Suppressor macrophage treated with lipopolysaccharide for 1 hour (primary cell): ENCODE results near the gene TLE3.
A peak's percentile ranks its signal among the peaks of the same experiment; 100 is the strongest.

Experiments used
- DNase-seq, 3 donors: peaks; one replicate each; pipeline ENCODE4 v3.0.0-alpha.2; 2020 to 2022

Gene TLE3

DNA sequence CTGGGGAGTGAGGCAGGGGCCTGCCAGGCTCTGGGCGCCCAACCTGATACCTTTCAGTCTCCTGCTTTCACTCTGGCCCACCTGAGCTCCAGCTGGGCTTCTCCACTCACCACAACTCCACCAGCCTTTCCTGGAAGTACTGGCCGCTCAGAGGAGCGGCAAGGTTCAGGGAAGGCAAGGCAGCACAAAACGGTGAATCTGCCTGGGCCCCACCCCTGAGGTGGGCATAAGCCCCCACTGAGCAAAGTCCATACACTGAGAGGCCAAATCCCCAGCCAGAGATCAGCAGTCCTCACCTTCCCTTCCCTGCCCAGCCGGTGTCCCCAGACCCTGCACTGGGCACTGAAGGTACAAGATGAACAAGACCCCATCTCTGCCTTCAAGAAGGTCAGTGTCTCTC, 70.7 kb downstream of the TLE3 start:
- DNase-seq = no peak

DNA sequence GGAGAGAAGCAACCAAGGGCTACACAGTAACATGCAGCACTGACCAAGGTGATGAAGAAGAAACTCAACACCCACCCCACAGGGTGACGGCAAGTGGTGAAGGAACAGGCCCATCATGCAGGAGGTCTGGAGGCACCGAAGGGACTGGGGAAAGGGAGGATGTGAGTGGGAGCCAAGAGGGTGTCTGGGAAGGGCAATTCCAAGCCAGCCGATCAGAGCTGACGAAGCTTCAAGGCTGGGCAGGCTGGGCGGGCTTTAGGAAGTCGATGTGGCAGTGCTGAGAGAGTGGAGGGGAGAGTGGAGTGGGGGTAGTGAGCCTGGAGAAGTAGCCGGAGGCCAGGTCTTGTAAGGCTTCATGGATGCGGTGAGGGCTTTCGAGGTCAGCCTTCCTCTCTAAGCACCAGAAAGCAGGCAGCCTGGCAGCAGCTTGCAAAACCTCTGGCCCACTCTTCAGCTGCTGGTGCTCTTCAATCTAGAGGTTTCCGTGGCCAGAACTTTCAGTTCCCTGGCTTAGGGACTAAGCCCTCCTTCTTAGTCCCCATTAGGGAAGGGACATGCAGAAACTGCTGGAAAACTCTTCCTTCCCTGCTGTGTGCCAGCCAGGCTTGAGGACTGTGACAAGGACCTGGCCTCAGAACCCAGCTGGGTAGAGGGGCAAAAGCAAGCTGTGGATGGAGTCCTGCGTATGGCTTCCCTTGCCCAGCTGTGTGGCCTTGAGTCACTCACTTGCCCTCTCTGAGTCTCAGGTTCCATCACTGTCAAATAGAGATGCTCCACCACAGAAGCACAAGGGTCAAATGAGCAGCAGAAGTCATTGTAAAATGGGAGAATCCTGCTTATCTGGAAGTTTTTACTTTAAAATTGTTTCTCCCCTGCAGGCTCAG, 72.1 kb downstream of the TLE3 start:
- DNase-seq = no peak

DNA sequence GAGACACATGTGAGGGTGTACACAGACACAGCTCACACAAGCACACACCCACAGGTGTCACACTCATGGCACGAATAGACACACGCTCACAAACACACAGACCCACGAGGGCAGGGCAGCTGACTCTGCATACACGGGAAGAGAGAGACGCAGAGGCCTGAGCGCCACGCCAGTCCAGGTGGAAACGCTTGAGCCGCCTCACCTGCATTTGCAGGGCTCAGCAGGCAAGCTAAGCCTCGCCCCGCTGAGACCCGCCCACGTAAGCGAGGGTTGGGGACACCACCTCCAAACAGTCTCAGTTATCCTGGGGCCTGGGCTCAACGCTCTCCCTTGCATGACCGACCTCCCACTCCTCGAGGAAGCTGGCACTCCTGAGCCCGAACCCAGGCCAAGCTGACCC, 73.2 kb downstream of the TLE3 start:
- DNase-seq = no peak

DNA sequence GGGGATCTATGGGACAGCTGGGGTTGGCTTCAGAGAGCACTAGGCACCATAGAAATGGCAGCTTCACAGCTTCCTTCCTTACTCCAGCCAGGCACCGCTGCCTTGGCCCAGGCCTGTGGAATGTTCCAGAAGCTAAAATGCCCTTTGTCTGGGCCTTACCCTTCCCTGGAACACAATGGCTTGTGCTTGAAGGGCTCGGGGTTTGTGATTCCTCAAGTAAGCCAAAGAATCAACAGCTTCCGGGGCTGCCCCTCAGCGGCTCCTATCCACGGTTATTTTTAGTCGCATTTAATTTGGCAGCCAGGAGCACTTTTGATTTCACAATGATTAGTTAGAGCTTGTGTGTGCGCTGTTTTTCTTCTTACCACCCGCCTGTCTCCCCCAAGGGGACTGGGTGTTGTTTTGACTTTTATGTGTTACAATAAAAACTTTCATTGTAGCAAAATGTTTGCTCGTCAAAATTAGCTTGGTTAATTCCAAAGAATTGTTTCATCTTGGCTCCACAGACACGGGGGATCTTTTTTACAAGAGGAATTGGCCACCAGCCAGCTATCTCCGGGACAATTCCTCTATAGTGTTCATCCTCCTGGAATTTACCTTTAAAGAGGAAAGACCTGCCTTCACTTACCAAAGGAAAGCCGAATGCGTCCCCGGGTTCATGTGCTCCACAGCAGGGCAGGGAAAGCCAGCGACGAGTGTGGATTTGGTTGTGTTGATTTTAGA, 73.8 kb downstream of the TLE3 start:
- no peak for DNase-seq

DNA sequence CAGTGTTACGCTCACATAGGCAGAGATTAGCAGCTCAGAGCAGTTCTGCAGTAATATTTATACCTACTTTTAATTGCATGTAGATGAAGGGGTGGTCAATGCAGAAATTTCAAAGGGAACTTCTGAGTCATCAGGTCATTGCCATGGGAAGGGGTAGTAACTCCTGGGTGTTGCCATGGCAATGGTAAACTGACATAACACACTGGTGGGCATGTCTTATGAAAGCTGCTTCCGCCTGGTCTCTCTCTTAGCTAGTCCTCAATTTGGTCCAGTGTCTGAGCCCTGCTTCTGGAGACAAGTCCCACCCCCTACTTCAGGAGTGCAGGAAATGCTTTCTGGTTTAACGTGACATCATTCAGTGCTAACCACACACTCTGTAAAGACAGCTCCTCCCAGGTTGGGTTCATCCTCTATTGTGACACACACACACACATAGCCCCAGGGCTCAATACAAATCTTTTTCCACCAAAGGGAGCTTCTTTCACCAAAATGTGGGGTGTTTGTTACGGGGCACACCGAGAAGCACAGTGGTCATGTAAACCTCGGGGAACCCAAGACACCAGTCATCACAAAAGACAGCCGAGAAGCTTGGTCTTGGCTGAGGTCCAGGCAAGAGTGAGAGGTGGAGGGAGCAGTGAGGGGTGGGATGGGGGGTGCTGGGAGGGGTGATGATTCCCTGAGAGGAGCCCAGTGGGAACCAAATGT, 74.5 kb downstream of the TLE3 start:
- DNase-seq = peak; percentile 57 to 74 (median 69)

DNA sequence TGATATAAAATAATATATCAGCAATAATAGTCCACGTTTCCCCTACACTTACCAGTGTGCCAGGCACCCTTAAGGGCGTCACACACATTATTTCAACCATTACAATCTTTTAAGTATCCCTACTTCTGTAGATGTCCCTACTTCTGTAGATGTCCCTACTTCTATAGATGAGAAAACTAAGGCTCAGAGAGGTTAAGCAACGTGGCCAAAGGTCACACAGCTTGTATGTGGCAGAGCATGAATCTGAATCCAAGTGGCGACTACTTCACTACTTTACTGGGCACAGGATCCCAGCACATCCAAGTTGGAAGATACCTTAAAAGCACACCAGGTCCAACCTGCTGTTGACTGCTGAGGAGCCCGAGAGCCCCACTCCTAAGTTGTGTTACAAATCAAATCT, 77.5 kb downstream of the TLE3 start:
- DNase-seq = no peak

DNA sequence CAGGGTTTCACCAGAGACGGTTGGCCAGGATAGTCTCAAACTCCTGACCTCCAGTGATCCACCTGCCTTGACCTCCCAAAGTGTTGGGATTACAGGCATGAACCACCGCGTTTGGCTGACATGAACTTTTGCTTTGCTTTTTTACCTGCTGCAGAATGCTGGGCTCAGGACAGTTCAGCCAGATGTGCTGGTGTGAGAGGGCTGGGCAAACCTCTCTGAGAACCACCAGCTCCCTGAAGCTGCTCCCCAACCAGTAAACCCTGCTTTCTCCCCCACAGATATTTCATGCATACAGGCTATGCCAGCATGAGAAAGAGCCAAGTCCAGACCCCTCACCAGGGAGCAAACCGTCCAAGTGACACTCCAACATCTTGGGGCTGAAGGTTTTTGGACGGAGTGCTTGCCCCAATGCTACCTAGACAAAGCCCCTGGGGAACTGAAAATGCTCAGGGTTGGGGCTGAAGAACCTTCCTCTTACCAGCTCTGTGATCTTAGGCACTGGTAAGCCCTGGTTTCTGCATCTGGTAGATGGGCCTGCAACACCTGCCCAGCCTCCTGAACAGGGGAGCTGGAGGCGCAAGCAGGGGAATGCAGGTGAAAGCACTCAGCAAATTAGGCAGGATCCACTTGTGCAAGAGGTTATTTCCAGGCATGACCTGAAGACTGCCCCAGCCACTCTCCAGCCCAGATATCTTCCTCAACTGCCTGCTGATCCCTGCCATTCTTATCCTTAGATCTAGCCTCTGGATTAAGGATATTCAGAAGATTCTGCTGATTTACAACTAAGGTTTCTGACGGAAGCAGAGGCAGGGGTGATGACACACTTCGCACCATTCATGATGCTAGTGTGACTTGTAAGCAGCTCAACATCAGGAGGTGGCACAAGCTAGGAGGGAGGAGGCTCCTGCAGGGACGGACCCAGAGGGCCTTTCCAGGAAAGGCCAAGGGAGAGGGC, 78.8 kb downstream of the TLE3 start:
- DNase-seq = no peak

DNA sequence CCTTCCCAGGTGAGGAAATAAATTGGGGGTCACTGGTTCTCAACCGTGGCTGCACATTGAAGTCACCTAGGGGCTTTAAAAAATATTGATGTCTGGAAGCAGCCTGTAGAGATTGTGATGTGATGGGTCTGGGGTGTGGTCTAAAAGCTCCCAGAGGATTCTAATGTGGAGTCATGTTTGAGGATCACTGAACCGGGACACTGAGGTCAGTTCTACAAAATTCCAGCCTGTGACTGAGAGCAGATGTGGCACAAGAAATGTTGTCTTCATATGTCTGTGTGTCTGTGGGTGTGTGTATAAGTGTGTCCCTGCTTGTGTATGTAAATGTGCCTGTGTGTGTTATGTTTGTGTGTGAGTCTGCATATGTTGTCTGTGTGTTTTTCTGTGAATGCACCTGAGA, 79.9 kb downstream of the TLE3 start:
- no peak for DNase-seq

DNA sequence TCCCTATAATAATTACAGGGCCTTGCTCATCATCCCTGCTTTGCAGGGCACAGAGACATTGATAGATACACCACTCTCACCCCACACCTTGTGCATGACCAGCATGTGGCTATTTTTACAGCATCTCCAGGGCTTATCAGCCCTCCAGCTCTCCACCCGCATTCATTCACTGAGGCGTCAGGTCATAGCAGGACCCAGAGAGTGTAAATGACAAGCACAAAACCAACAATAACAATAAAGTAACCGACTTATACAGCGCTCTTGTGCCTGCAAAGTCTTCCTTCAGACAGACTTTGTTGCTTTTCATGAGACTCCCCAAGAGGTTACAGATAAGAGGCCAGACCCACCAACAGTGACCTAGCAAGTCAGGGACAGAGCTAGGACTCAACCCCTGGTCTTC, 80.7 kb downstream of the TLE3 start:
- no peak for DNase-seq

DNA sequence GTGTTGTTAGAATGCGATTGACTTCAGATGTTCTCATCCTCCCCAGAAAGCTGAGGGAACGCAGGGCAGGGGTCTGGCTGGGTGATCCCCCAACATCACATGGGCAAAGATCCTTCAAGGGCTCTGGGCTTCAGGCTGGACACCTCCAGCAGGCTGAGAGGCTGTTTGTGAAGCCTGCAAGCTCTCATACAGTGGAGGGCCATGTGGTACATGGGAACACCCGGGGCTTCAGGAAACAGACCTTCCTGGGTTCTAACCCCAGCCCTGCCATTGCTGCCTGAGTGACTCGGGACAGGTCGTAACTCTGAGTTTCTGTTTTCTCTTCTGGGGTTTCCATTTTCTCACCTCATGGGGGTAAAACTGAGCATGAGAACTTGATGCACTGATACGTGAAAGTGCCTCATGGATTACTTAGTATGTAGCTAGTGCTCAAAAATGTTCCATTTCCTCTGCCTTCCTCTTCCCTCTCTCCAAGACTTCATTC, 81.2 kb downstream of the TLE3 start:
- DNase-seq = no peak

DNA sequence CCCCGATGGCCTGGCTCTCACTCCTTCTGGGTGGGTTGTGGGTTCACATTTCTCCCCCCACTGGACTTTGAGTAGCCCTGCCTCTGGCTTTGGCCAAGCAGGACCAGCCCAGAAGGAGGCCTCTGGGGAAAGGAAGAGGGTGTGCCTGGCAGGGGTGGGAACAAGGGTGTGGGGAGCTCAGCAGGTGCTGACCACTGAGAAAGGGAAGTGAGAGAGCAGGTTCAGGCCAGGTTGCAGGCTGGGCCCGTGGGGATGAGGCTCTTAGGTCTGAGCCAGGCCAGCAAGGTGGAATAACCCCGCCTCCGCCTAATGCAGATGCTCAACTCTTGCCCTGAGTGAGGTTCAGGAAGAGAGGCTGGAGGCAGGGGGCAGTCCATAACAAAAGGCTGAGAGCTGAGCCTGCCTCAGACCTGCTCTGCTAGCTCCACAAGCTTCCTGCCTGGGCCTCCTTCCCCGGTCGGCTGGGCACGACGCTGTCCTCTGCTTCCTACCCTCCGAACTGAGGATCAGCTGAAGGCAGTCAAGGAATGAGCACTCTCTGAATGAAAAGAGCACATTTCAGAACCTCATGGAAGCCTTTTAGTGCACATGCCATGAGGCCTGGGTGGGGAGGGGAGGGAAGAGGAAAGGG, 82.7 kb downstream of the TLE3 start:
- peak in 1 of 3 donors; percentile 12 for DNase-seq

DNA sequence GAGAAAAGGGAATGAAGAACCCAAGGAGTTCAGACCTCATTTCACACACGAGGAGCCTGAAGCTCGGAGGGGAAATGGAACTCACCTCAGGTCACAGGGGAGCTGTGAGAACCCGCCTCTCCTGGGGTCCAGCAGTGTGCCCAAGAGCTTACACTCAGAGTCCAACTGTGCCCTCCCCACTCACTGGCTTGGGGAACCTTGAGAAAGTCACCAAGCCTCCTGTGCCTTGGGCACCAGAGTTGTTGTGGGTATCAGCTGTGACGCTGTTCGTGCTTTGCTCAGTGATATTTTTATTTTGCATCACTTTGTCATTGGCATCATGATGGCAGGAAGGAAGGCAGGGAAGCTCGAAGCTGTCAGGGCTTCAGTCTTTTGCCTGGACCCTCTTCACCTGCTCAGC, 83.4 kb downstream of the TLE3 start:
- no peak for DNase-seq

DNA sequence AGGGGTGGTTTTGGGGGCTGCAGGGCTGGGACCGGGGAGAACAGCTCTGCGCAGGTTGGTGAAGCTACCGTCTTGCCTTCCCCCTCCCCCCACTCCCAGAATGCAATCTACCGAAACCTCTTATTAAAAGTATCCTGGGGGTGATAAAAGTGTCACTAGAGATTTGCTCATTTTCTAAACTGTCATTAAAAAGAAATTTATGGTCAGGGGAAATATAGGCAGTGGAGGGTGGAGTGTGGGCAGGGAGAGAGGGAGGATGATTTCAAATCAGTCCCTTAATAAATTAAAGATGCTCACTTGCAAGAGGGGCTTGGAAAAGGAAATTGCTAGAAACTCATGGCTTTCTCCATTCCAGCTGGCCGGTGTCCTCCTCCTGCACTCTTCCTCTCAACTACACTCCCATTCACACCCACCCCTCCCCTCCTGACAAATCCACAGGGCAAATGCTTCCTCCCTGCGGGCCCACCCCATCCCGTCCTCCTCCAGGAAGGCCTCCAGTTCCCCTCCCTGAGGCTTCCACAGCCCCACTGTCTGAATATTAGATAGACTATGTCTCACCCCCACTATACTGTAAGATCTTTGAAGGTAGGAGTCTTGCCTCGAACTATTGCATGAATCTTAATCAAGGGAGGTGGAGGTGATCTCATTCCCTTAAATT, 83.9 kb downstream of the TLE3 start:
- DNase-seq = no peak

DNA sequence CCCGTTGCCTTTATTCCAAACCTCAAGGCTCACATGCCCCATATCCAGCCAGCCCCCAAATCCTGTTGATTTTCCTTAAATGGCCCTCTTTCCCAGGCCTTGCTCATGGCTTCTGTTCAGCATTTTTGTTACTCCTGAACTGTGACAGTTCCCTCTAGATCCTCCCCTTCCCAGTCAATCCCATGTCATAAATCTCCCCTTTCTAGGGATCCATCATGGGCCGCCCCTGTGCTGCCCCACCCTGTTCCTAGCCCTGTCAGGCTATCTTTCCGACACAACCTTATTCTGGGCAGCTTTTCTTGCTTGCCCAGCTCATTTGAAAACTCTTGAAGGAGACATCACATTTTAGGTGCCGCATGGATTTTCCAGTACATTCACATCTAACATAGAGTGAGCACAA, 84.8 kb downstream of the TLE3 start:
- DNase-seq = no peak

DNA sequence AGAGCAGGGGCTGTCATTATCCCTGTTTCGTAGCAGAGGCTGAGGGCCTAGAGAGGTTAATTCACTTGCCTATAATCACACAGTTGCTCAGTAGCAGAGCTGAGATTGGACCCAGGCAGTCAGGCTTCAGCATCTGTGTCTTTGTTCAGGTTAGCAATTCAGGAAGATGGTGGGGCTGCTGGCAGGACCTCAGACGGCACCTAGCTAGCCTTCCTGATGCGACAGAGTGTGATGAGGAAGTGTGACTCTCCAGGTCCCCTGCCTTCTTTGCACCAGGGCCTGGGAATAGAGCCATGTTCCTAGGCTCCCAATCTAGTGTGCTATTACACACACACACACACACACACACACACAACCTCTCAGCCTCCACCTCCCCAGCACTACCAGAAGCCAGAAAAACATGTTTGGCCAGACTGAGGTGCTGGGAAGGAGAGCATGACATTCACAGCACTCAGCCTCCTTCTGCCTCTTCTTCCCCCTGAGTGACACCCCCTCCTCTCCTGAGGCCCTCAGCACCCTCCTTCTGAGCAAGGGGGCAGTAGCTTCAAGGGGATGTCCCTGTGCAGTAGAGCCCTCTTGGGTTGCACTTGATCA, 88.9 kb downstream of the TLE3 start:
- no peak for DNase-seq

DNA sequence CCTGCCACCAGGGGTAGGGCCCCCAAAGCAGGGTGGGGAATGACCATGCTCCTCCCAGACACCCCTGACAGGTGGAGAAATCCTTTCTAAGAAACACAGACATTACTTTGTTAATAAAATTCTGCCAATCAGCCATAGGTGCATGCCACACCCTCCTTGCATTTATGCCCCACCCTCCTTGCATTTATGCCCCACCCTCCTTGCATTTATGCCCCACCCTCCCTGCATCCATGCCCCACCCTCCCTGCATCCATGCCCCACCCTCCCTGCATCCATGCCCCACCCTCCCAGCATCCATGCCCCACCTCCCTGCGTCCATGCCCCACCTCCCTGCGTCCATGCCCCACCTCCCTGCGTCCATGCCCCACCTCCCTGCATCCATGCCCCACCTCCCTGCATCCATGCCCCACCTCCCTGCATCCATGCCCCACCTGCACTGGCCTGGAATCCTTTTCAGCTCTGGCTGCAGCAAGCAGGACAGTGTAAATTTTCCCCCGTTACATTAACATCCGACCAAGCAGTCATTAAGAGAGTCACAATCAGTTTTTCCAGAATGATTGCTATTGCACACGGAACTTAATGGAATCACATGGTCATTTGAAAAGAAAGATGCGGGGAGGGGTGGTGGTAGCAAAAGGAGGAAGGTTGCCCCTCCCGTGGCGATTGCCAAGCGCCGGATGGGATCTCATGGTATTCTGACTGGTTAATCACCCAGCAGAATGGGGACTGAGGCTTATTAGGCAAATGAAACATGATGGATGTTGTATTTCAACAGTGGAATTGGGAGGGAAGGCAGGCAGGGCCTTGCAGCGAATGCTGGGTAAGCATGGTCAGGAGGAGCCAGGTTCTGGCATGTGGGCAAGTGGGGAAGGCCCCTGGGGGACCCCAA, 91.2 kb downstream of the TLE3 start:
- DNase-seq = no peak

DNA sequence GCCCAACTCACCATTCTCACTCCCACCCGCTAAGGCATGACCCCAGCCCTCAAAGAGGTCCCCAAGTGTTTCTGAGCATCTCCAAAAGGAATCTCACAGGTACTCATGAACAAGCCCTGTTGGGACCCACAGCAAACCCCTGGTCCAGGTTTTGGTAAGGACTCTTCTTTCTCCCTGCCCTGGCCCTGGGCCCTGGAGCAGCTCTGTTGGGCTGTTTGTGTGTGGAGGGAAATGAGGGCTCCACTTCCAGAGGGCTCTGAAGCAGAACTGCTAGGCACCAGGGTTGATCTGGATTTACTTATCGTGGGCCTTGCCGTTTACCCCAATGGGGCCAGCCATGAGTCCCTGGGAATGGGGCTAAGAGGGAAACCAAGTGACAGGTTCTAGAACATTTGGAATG, 92.9 kb downstream of the TLE3 start:
- no peak for DNase-seq

DNA sequence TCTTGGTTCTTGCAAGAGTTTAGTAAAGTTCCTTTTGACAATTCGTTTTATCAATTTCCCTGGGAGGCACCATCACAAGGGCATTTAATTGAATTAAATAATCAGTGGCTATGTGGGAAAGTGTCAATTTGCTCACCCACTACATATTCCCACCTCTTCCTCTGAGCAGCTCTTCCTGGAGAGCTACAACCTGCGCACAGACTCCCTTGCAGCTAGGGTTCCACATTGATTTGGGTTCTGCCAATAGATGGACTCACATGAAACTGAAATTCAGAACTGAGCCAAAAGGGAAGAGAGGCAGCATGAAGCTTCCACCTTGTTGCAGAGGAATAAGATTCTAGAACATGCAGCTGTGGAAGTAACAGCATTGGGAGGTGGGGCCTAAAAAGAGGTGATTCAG, 94.8 kb downstream of the TLE3 start:
- no peak for DNase-seq

DNA sequence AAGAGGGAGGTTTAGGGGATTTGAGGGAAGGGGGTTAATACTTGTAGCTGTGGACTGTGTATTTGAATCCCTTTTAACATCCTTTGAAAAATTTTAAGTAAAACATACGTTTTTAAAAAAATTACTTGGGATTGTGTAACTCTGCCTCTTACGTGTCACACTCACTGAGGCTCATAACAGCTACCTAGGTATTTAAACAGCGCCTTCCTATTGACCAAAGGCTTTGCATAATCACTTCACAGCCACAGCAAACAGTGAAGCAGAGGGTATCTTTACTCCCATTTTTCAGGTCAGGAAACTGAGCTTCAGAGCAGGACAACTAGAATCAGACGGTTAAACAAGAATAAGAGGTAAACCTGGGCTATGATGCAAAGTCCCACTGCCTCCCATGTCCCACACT, 95.9 kb downstream of the TLE3 start:
- no peak for DNase-seq
